KMS-11 (cell line): ENCODE data around the gene NEDD4L.

ENCODE experiments used
- H2AFZ ChIP-seq: fragments of 200-600 bp; sonication (generic); 2 replicates; pipeline ENCODE4 v1.6.1; 2016; ENCODE audit warnings: antibody characterized with exemption, mixed run types, low read depth
- H3K27ac ChIP-seq: fragments of 200-600 bp; sonication (generic); 2 replicates; pipeline ENCODE4 v1.6.1; 2016; ENCODE audit warnings: mild to moderate bottlenecking, mixed run types
- H3K27me3 ChIP-seq: fragments of 200-600 bp; sonication (generic); 2 replicates; pipeline ENCODE4 v1.6.1; 2017; ENCODE audit warnings: mild to moderate bottlenecking, low read depth, mixed run types, moderate library complexity; ENCODE audit not compliant: insufficient read depth
- H3K36me3 ChIP-seq: fragments of 200-600 bp; sonication (generic); 2 replicates; pipeline ENCODE4 v1.6.1; 2017; ENCODE audit warnings: mild to moderate bottlenecking, mixed run types; ENCODE audit not compliant: insufficient read depth
- H3K4me1 ChIP-seq: fragments of 200-600 bp; sonication (generic); 2 replicates; pipeline ENCODE4 v1.6.1; 2016; ENCODE audit warnings: mild to moderate bottlenecking, low read depth, mixed run types; ENCODE audit not compliant: poor library complexity, severe bottlenecking
- H3K4me2 ChIP-seq: fragments of 200-600 bp; sonication (generic); 2 replicates; pipeline ENCODE4 v1.7.0; 2016; ENCODE audit warnings: mild to moderate bottlenecking, mixed run types
- H3K4me3 ChIP-seq: fragments of 200-600 bp; sonication (generic); IDR thresholded peaks from 2 replicates; pipeline ENCODE4 v1.6.1; 2017; ENCODE audit warnings: low read depth, low read length, mixed read lengths; ENCODE audit not compliant: insufficient read depth
- H3K79me2 ChIP-seq: fragments of 200-600 bp; sonication (generic); 2 replicates; pipeline ENCODE4 v1.6.1; 2016; ENCODE audit warnings: low read depth, mixed run types; ENCODE audit not compliant: insufficient read depth
- H3K9ac ChIP-seq: fragments of 200-600 bp; sonication (generic); 2 replicates; pipeline ENCODE4 v1.6.1; 2016; ENCODE audit warnings: mild to moderate bottlenecking, mixed run types
- H4K20me1 ChIP-seq: fragments of 200-600 bp; sonication (generic); 2 replicates; pipeline ENCODE4 v1.6.1; 2016; ENCODE audit warnings: mild to moderate bottlenecking, mixed run types; ENCODE audit not compliant: insufficient read depth
- CTCF ChIP-seq: fragments of 200-600 bp; sonication (generic); conservative IDR thresholded peaks from 2 replicates; pipeline ENCODE4 v1.6.1; 2017; ENCODE audit warnings: low read depth, mild to moderate bottlenecking, antibody characterized with exemption, low read length, moderate library complexity, mixed read lengths

NEDD4L gene

GRCh38 chr18:58146099-58146498 lies 102.1 kb downstream of the NEDD4L start:
- no peak overlapping the region for H2AFZ ChIP-seq
- H3K36me3 ChIP-seq, result no peaks in the 10 kb centered on the region
- no peaks in the 10 kb centered on the region for H3K79me2 ChIP-seq
- no peaks in the 10 kb centered on the region for H3K4me1 ChIP-seq
- H3K9ac ChIP-seq, result no peak overlapping the region
- H3K27ac ChIP-seq, result no peak overlapping the region
- no peaks in the 10 kb centered on the region for H3K27me3 ChIP-seq
- no peak for TF ChIP-seq CTCF
- no peak overlapping the region for H3K4me2 ChIP-seq
- no peaks in the 10 kb centered on the region for H4K20me1 ChIP-seq
- no peak overlapping the region for H3K4me3 ChIP-seq

GRCh38 chr18:58148954-58149471 lies 105.0 kb downstream of the NEDD4L start:
- Histone ChIP-seq H3K4me3 (no peak overlapping the region), H3K27ac (no peak overlapping the region)

GRCh38 chr18:58150772-58151171 lies 106.7 kb downstream of the NEDD4L start:
- Histone ChIP-seq H3K4me1 (no peaks in the 10 kb centered on the region), H3K79me2 (no peaks in the 10 kb centered on the region; the same call in 1 of the 2 replicates), H3K27ac (no peak overlapping the region), H3K36me3 (no peaks in the 10 kb centered on the region), H3K27me3 (no peaks in the 10 kb centered on the region), H3K9ac (no peak overlapping the region), H4K20me1 (no peaks in the 10 kb centered on the region), H3K4me2 (no peak overlapping the region), H3K4me3 (no peak overlapping the region), H2AFZ (no peak overlapping the region)
- no peak for TF ChIP-seq CTCF

More at GRCh38 chr18:58148954-58149471, 105.0 kb downstream of the NEDD4L start:
- Histone ChIP-seq H3K9ac (no peak overlapping the region), H3K4me2 (no peak overlapping the region), H3K4me1 (no peaks in the 10 kb centered on the region), H4K20me1 (no peaks in the 10 kb centered on the region), H3K36me3 (no peaks in the 10 kb centered on the region), H2AFZ (no peak overlapping the region), H3K27me3 (no peaks in the 10 kb centered on the region), H3K79me2 (no peaks in the 10 kb centered on the region; the same call in 1 of the 2 replicates)
- no peak for TF ChIP-seq CTCF

- H3K27ac ChIP-seq, result no peak overlapping the region
- H3K4me1 ChIP-seq, result no peaks in the 10 kb centered on the region
- H3K4me3 ChIP-seq, result no peak overlapping the region
- no peak overlapping the region for H3K4me2 ChIP-seq
- H3K27me3 ChIP-seq, result no peaks in the 10 kb centered on the region
- H2AFZ ChIP-seq, result no peak overlapping the region
- no peak overlapping the region for H3K9ac ChIP-seq
- H4K20me1 ChIP-seq, result no peaks in the 10 kb centered on the region
- TF ChIP-seq CTCF, result no peak
- no peaks in the 10 kb centered on the region; the same call in 1 of the 2 replicates for H3K79me2 ChIP-seq
- H3K36me3 ChIP-seq, result no peaks in the 10 kb centered on the region
Observed at GRCh38 chr18:58152216-58152615, 108.2 kb downstream of the NEDD4L start.
